Epithelial cell of esophagus (primary cell): ENCODE results near the gene TREML2.

ENCODE experiments used
- DNase-seq: peaks from one replicate; pipeline ENCODE4 v3.0.0; 2010; ENCODE audit warnings: low read depth
- H3K4me3 ChIP-seq: 2 replicates; pipeline ENCODE4 v1.5.1; 2011; ENCODE audit warnings: mild to moderate bottlenecking, low read length, control low read depth
- CTCF ChIP-seq: IDR thresholded peaks from 2 replicates; pipeline ENCODE4 v1.5.1; 2011; ENCODE audit warnings: low read depth, mild to moderate bottlenecking, low read length, control low read depth, inconsistent platforms; ENCODE audit not compliant: insufficient read depth; ENCODE audit errors: missing control alignments

TREML2 gene

GRCh38 chr6:41224800-41225199, 23.9 kb upstream of the TREML2 start:
- TF ChIP-seq CTCF: no peak
- no peak for DNase-seq
- no peak overlapping the region for H3K4me3 ChIP-seq

- DNase-seq: no peak
- no peak overlapping the region for H3K4me3 ChIP-seq
- TF ChIP-seq CTCF: no peak
Observed at GRCh38 chr6:41222513-41222912, 21.6 kb upstream of the TREML2 start.

- no peak for DNase-seq
- no peak for TF ChIP-seq CTCF
- H3K4me3 ChIP-seq: no peak overlapping the region
Observed at GRCh38 chr6:41222045-41222444, 21.1 kb upstream of the TREML2 start.

GRCh38 chr6:41216616-41217015, 15.7 kb upstream of the TREML2 start:
- TF ChIP-seq CTCF: no peak
- no peak overlapping the region for H3K4me3 ChIP-seq

GRCh38 chr6:41215777-41216176, 14.8 kb upstream of the TREML2 start:
- no peak for DNase-seq
- no peak overlapping the region for H3K4me3 ChIP-seq
- TF ChIP-seq CTCF: no peak

More at GRCh38 chr6:41216616-41217015, 15.7 kb upstream of the TREML2 start:
- DNase-seq: no peak

- DNase-seq: no peak
- TF ChIP-seq CTCF: no peak
- H3K4me3 ChIP-seq: no peak overlapping the region
Observed at GRCh38 chr6:41214559-41215238, 13.8 kb upstream of the TREML2 start.

- H3K4me3 ChIP-seq: no peak overlapping the region
- TF ChIP-seq CTCF: no peak
- no peak for DNase-seq
Observed at GRCh38 chr6:41209547-41210320, 8.8 kb upstream of the TREML2 start.
